Measurements from ENCODE around the gene MMP24OS.

DNA sequence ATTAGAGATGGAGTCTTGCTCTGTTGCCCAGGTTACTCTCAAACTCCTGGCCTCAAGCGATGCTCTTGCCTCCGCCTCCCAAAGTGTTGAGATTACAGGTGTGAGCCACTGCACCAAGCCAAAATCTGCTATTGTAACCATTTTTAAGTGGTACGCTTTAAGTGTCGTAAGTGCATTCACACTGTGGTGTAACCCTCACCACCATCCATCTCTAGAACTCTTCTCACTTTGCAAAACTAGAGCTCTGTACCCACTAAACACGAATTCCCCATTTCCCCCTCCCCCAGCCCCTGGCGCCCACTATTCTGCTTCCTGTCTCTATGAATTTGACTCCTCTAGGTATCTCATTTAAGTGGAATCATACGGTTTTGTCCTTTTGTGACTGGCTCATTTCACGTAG, 17.1 kb upstream of the MMP24OS start:
- TF ChIP-seq, protein P1, sequence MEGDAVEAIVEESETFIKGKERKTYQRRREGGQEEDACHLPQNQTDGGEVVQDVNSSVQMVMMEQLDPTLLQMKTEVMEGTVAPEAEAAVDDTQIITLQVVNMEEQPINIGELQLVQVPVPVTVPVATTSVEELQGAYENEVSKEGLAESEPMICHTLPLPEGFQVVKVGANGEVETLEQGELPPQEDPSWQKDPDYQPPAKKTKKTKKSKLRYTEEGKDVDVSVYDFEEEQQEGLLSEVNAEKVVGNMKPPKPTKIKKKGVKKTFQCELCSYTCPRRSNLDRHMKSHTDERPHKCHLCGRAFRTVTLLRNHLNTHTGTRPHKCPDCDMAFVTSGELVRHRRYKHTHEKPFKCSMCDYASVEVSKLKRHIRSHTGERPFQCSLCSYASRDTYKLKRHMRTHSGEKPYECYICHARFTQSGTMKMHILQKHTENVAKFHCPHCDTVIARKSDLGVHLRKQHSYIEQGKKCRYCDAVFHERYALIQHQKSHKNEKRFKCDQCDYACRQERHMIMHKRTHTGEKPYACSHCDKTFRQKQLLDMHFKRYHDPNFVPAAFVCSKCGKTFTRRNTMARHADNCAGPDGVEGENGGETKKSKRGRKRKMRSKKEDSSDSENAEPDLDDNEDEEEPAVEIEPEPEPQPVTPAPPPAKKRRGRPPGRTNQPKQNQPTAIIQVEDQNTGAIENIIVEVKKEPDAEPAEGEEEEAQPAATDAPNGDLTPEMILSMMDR (IDR thresholded peaks at IDR 0.05) = no peak
- no peak for TF ChIP-seq POLR2A (IDR thresholded peaks at IDR 0.05)
